ENCODE measurements around the gene EHBP1L1.
"Not testable (repeated sequence)": the region's sequence is repeated elsewhere in the genome, so short reads cannot be mapped to it uniquely, and the experiment has no call there.

Gene EHBP1L1

GRCh38 chr11:65637794-65638419 lies 62.1 kb downstream of the EHBP1L1 start, which contains the start of gene SIPA1:
Gene SIPA1, plus strand, starts transcription at chr11:65638101. Its CDS starts 2,821 bp downstream, at chr11:65640922.
- peak within 1 kb of the TSS; percentile 80 for H3K4me3 ChIP-seq (ENCODE audit: low read depth, low read length)
- no peak for DNase-seq (ENCODE audit: low read depth)
- TF ChIP-seq CTCF (IDR thresholded peaks at IDR 0.05; ENCODE audit: low read depth, low read length, missing control alignments), result no peak

GRCh38 chr11:65639228-65639597 lies 63.4 kb downstream of the EHBP1L1 start:
- DNase-seq (ENCODE audit: low read depth), result not testable (repeated sequence)
- peak overlapping the region; percentile 80 for H3K4me3 ChIP-seq (ENCODE audit: low read depth, low read length)

GRCh38 chr11:65639623-65640482 lies 64.0 kb downstream of the EHBP1L1 start:
- H3K4me3 ChIP-seq (ENCODE audit: low read depth, low read length), result peak overlapping the region; percentile 80
- no peak for TF ChIP-seq CTCF (IDR thresholded peaks at IDR 0.05; ENCODE audit: low read depth, low read length, missing control alignments)
- peak; percentile 77 for DNase-seq (ENCODE audit: low read depth)

GRCh38 chr11:65640483-65641296 lies 64.8 kb downstream of the EHBP1L1 start:
- DNase-seq (ENCODE audit: low read depth), result no peak
- TF ChIP-seq CTCF (IDR thresholded peaks at IDR 0.05; ENCODE audit: low read depth, low read length, missing control alignments), result no peak
- peak overlapping the region; percentile 80 for H3K4me3 ChIP-seq (ENCODE audit: low read depth, low read length)

- no peak for TF ChIP-seq CTCF (IDR thresholded peaks at IDR 0.05; ENCODE audit: low read depth, low read length, missing control alignments)
- DNase-seq (ENCODE audit: low read depth), result no peak
- H3K4me3 ChIP-seq (ENCODE audit: low read depth, low read length), result peak overlapping the region; percentile 80
Measured at GRCh38 chr11:65641297-65642013, 65.6 kb downstream of the EHBP1L1 start.

Data from GM12864 (cell line).